ENCODE results near the gene USP9X.
"Not testable (repeated sequence)": the region's sequence is repeated elsewhere in the genome, so short reads cannot be mapped to it uniquely, and the experiment has no call there.

Gene USP9X

GRCh38 chrX:41137589-41137988, 52.3 kb downstream of the USP9X start:
- no peak for DNase-seq (ENCODE audit: low read depth)
- no peak overlapping the region for H3K4me3 ChIP-seq (ENCODE audit: low read depth, low read length)
- peak; percentile 46 for TF ChIP-seq CTCF (conservative IDR thresholded peaks at IDR 0.05; ENCODE audit: low read depth, low read length)

- no peak for DNase-seq (ENCODE audit: low read depth)
- no peak for TF ChIP-seq CTCF (conservative IDR thresholded peaks at IDR 0.05; ENCODE audit: low read depth, low read length)
- no peak overlapping the region for H3K4me3 ChIP-seq (ENCODE audit: low read depth, low read length)
Observed at GRCh38 chrX:41142130-41142910, 57.1 kb downstream of the USP9X start.

GRCh38 chrX:41144873-41145272, 59.6 kb downstream of the USP9X start:
- no peak overlapping the region for H3K4me3 ChIP-seq (ENCODE audit: low read depth, low read length)
- DNase-seq (ENCODE audit: low read depth): no peak
- TF ChIP-seq CTCF (conservative IDR thresholded peaks at IDR 0.05; ENCODE audit: low read depth, low read length): no peak

- no peak overlapping the region for H3K4me3 ChIP-seq (ENCODE audit: low read depth, low read length)
- peak; percentile 23 for TF ChIP-seq CTCF (conservative IDR thresholded peaks at IDR 0.05; ENCODE audit: low read depth, low read length)
- peak; percentile 85 for DNase-seq (ENCODE audit: low read depth)
Observed at GRCh38 chrX:41145920-41146608, 60.8 kb downstream of the USP9X start.

- TF ChIP-seq CTCF (conservative IDR thresholded peaks at IDR 0.05; ENCODE audit: low read depth, low read length): no peak
- no peak overlapping the region for H3K4me3 ChIP-seq (ENCODE audit: low read depth, low read length)
Observed at GRCh38 chrX:41148553-41148952, 63.3 kb downstream of the USP9X start.

GRCh38 chrX:41150043-41150442, 64.8 kb downstream of the USP9X start:
- TF ChIP-seq CTCF (conservative IDR thresholded peaks at IDR 0.05; ENCODE audit: low read depth, low read length): no peak
- no peak overlapping the region for H3K4me3 ChIP-seq (ENCODE audit: low read depth, low read length)

More at GRCh38 chrX:41148553-41148952, 63.3 kb downstream of the USP9X start:
- DNase-seq (ENCODE audit: low read depth): peak; percentile 71

GRCh38 chrX:41151726-41152125, 66.5 kb downstream of the USP9X start:
- not testable (repeated sequence) for DNase-seq (ENCODE audit: low read depth); H3K4me3 ChIP-seq (ENCODE audit: low read depth, low read length)

More at GRCh38 chrX:41150043-41150442, 64.8 kb downstream of the USP9X start:
- DNase-seq (ENCODE audit: low read depth): no peak
